ENCODE measurements around the gene USHBP1.

GRCh38 chr19:17244618-17245534 is 19.7 kb downstream of the USHBP1 start:
- TF ChIP-seq CTCF (IDR thresholded peaks at IDR 0.05) (no peak), POLR2A (IDR thresholded peaks at IDR 0.05) (no peak)

Measured in prostate gland (tissue), 2 donors.